B cell (primary cell): ENCODE measurements around the gene ITIH2. TPM values are rescaled to one million over a fixed set of nuclear protein-coding genes. Genes with fewer than 3 reads are reported as not detected.

ENCODE experiments used
- ATAC-seq: fragments of 200-7000 bp; cut with Tn5 transposase; one replicate; pipeline ENCODE4 v1.10.0; 2021; ENCODE audit warnings: low read depth, mild to moderate bottlenecking, moderate number of reproducible peaks, moderate library complexity
- CTCF ChIA-PET: fragments of 350-600 bp; sonication (Branson Sonifier 250); formaldehyde crosslinking; loops from one replicate; lab custom pipeline; 2021; ENCODE audit warnings: antibody characterized with exemption, inconsistent platforms; lab: Charles Lee
- POLR2A ChIA-PET: fragments of 350-600 bp; sonication (Branson Sonifier 250); formaldehyde crosslinking; loops from one replicate; lab custom pipeline; 2021; ENCODE audit warnings: antibody characterized with exemption; lab: Charles Lee
- DNase-seq: peaks from one replicate; pipeline ENCODE4 v3.0.0; 2013
- H2AFZ ChIP-seq: 2 replicates; pipeline ENCODE4 v1.6.1; 2012; ENCODE audit warnings: mild to moderate bottlenecking, low read depth, low read length; ENCODE audit not compliant: insufficient read depth, poor library complexity, severe bottlenecking
- H3K27ac ChIP-seq, 2 donors: 1 replicate in 1 of 2; 2 replicates in 1 of 2; pipeline ENCODE4 v1.5.1; 2012 to 2013; ENCODE audit warnings: low read length in 2 of 2, mild to moderate bottlenecking in 2 of 2, moderate library complexity in 1 of 2
- H3K27me3 ChIP-seq, 4 experiments: fragments of 200-600 bp in 1 of 4; sonication (generic) in 1 of 4; replicated peaks in 1 of 4; 1 replicate in 2 of 4; 2 replicates in 2 of 4; pipeline versions ENCODE4 v1.6.1 to v1.7.0; 2013 to 2016; ENCODE audit warnings: low read length in 3 of 4, mild to moderate bottlenecking in 2 of 4, mixed read lengths in 1 of 4, moderate library complexity in 1 of 4; ENCODE audit not compliant: insufficient read depth in 4 of 4, control insufficient read depth in 3 of 4; ENCODE audit errors: control extremely low read depth in 1 of 4
- H3K36me3 ChIP-seq, 2 experiments: replicated peaks in 1 of 2; 1 replicate in 1 of 2; 2 replicates in 1 of 2; pipeline versions ENCODE4 v1.6.1 to v1.7.1; 2013; ENCODE audit warnings: low read length in 1 of 2; ENCODE audit not compliant: insufficient read depth in 2 of 2, control insufficient read depth in 1 of 2; ENCODE audit errors: control extremely low read depth in 1 of 2, extremely low read depth in 1 of 2
- H3K4me1 ChIP-seq, 2 donors: fragments of 200-600 bp in 1 of 2; sonication (generic) in 1 of 2; 1 replicate in 1 of 2; 2 replicates in 1 of 2; pipeline versions ENCODE4 v1.5.1 to v1.6.1; 2013 to 2017; ENCODE audit warnings: low read length in 2 of 2; ENCODE audit not compliant: control insufficient read depth in 2 of 2, insufficient read depth in 2 of 2
- H3K4me2 ChIP-seq: replicated peaks from 2 replicates; pipeline ENCODE3; 2012; ENCODE audit warnings: mild to moderate bottlenecking, low read depth, low read length; ENCODE audit not compliant: poor library complexity, severe bottlenecking
- H3K4me3 ChIP-seq, 5 experiments: fragments of 200-600 bp in 1 of 5; sonication (generic) in 1 of 5; 1 replicate in 3 of 5; 2 replicates in 2 of 5; pipeline versions ENCODE4 v1.5.1 to v1.7.0; 2011 to 2016; ENCODE audit warnings: low read length in 4 of 5, mild to moderate bottlenecking in 4 of 5, low read depth in 2 of 5, control low read depth in 1 of 5, moderate library complexity in 1 of 5; ENCODE audit not compliant: insufficient read depth in 1 of 5; ENCODE audit errors: control extremely low read depth in 1 of 5, extremely low read depth in 1 of 5
- H3K79me2 ChIP-seq: fragments of 200-600 bp; sonication (generic); one replicate; pipeline ENCODE4 v1.6.0; 2016; ENCODE audit warnings: low read length; ENCODE audit not compliant: control insufficient read depth, insufficient read depth
- H3K9ac ChIP-seq: fragments of 200-600 bp; sonication (generic); 2 replicates; pipeline ENCODE4 v1.6.1; 2017; ENCODE audit warnings: mild to moderate bottlenecking, low read length, moderate library complexity
- H3K9me3 ChIP-seq, 3 donors: one replicate each; pipeline versions ENCODE4 v1.6.1 to v1.7.1; 2013; ENCODE audit warnings: low read length in 2 of 3; ENCODE audit not compliant: control insufficient read depth in 2 of 3, insufficient read depth in 1 of 3; ENCODE audit errors: control extremely low read depth in 1 of 3
- H4K20me1 ChIP-seq: 2 replicates; pipeline ENCODE4 v1.6.0; 2012; ENCODE audit warnings: mild to moderate bottlenecking, low read length; ENCODE audit not compliant: insufficient read depth, control insufficient read depth, poor library complexity, severe bottlenecking
- H3K27ac Mint-ChIP-seq: one replicate; pipeline ENCODE4 v1.8.0; 2021; ENCODE audit warnings: mixed read lengths
- H3K27me3 Mint-ChIP-seq: one replicate; pipeline ENCODE4 v1.8.0; 2021; ENCODE audit warnings: mixed read lengths
- H3K4me1 Mint-ChIP-seq: one replicate; pipeline ENCODE4 v1.8.0; 2021; ENCODE audit warnings: mixed read lengths
- H3K4me3 Mint-ChIP-seq: one replicate; pipeline ENCODE4 v1.8.0; 2021; ENCODE audit warnings: mixed read lengths
- H3K9me3 Mint-ChIP-seq: one replicate; pipeline ENCODE4 v1.8.0; 2022; ENCODE audit warnings: mixed read lengths; ENCODE audit not compliant: insufficient read depth
- EZH2 ChIP-seq: IDR thresholded peaks from 2 replicates; pipeline ENCODE4 v1.6.1; 2012; ENCODE audit warnings: borderline replicate concordance, low read depth, mild to moderate bottlenecking, moderate library complexity, low read length; ENCODE audit not compliant: insufficient read depth, poor library complexity, severe bottlenecking
- WGBS: methylation state at CpG from one replicate; pipeline ENCODE4 v1.1.5; 2013; ENCODE audit warnings: missing lambda C conversion rate; ENCODE audit not compliant: insufficient coverage; 5-methylcytosine and 5-hydroxymethylcytosine counted together
- intact Hi-C: fragments of 100-400 bp; cut with micrococcal nuclease; formaldehyde crosslinking; loops from one replicate; pipeline ENCODE4 v1.10.0; 2022
- polyA plus RNA-seq: library from polyadenylated mRNA; depleted of rRNA; stranded (reverse); fragments of >200 nt; gene quantifications from 2 replicates; pipeline ENCODE4 v1.2.3, GENCODE V29; 2012
- total RNA-seq, 2 donors: library from RNA; stranded (reverse); fragments of 120-200 nt in 1 of 2; gene quantifications; 1 replicate in 1 of 2; 2 replicates in 1 of 2; pipeline versions ENCODE4 v1.2.3 to v1.2.4, GENCODE V29; 2013 to 2022
- TF ChIP-seq, protein P1 (sequence below): fragments of 200-600 bp; IDR thresholded peaks from one replicate; pipeline ENCODE4 v1.8.0; 2022; ENCODE audit warnings: antibody characterized with exemption, mild to moderate bottlenecking

Gene ITIH2
- total and polyA plus RNA-seq, 2 donors (not counting 1 experiment from before 2014, with no cell fraction given), result not detected

- no peak for TF ChIP-seq EZH2
- TF ChIP-seq, protein P1, sequence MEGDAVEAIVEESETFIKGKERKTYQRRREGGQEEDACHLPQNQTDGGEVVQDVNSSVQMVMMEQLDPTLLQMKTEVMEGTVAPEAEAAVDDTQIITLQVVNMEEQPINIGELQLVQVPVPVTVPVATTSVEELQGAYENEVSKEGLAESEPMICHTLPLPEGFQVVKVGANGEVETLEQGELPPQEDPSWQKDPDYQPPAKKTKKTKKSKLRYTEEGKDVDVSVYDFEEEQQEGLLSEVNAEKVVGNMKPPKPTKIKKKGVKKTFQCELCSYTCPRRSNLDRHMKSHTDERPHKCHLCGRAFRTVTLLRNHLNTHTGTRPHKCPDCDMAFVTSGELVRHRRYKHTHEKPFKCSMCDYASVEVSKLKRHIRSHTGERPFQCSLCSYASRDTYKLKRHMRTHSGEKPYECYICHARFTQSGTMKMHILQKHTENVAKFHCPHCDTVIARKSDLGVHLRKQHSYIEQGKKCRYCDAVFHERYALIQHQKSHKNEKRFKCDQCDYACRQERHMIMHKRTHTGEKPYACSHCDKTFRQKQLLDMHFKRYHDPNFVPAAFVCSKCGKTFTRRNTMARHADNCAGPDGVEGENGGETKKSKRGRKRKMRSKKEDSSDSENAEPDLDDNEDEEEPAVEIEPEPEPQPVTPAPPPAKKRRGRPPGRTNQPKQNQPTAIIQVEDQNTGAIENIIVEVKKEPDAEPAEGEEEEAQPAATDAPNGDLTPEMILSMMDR, result no peak
- Mint-ChIP-seq H3K4me3 (no peak overlapping the region), H3K27ac (no peak overlapping the region)
Observed at GRCh38 chr10:7763929-7764328, 60.8 kb downstream of the ITIH2 start.

GRCh38 chr10:7766241-7766640, 63.1 kb downstream of the ITIH2 start:
- no peaks in the 10 kb centered on the region for H3K79me2 ChIP-seq
- no peaks in the 10 kb centered on the region for H3K9me3 ChIP-seq
- no peaks in the 10 kb centered on the region for H3K9me3 Mint-ChIP-seq
- no peaks in the 10 kb centered on the region for H3K27me3 Mint-ChIP-seq
- no peak overlapping the region for H3K4me3 Mint-ChIP-seq
- no peak overlapping the region for H3K4me2 ChIP-seq
- H3K4me1 ChIP-seq, result no peaks in the 10 kb centered on the region
- H3K4me1 Mint-ChIP-seq, result no peaks in the 10 kb centered on the region
- H3K9ac ChIP-seq, result no peak overlapping the region
- H2AFZ ChIP-seq, result no peak overlapping the region
- WGBS, result no CpG with 5 or more reads among the region's 3 CpGs
- no peak overlapping the region for H3K27ac Mint-ChIP-seq
- no peak overlapping the region for H3K4me3 ChIP-seq
- H3K36me3 ChIP-seq, result peaks cover 11 to 67% of the 10 kb centered on the region in 2 experiments
- POLR2A ChIA-PET, result no interaction called here
- DNase-seq (no peak), ATAC-seq (no peak)
- intact Hi-C loops, result no loop called here
- CTCF ChIA-PET, result no interaction called here
- no peak overlapping the region for H3K27ac ChIP-seq
- no peak for TF ChIP-seq EZH2
- TF ChIP-seq, protein P1, result no peak
- H3K27me3 ChIP-seq, result no peaks in the 10 kb centered on the region
- no peaks in the 10 kb centered on the region for H4K20me1 ChIP-seq

More at GRCh38 chr10:7763929-7764328, 60.8 kb downstream of the ITIH2 start:
- Mint-ChIP-seq H3K4me1 (no peaks in the 10 kb centered on the region), H3K27me3 (no peaks in the 10 kb centered on the region), H3K9me3 (no peaks in the 10 kb centered on the region)
- ChIA-PET POLR2A (no interaction called here), CTCF (no interaction called here)
- Histone ChIP-seq H4K20me1 (no peaks in the 10 kb centered on the region), H3K27ac (no peak overlapping the region), H3K4me2 (no peak overlapping the region), H3K27me3 (no peaks in the 10 kb centered on the region), H3K9ac (no peak overlapping the region), H2AFZ (no peak overlapping the region), H3K9me3 (no peaks in the 10 kb centered on the region), H3K36me3 (peaks cover 15 to 73% of the 10 kb centered on the region in 2 experiments), H3K4me1 (no peaks in the 10 kb centered on the region), H3K79me2 (no peaks in the 10 kb centered on the region), H3K4me3 (no peak overlapping the region)
- no peak for DNase-seq
- ATAC-seq, result no peak
- intact Hi-C loops, result no loop called here
- WGBS, result 48% methylated on average over 4 of the region's 5 CpGs
